ENCODE results near the gene MEP1B.
"Not testable (repeated sequence)": the region's sequence is repeated elsewhere in the genome, so short reads cannot be mapped to it uniquely, and the experiment has no call there.

MEP1B gene

DNA sequence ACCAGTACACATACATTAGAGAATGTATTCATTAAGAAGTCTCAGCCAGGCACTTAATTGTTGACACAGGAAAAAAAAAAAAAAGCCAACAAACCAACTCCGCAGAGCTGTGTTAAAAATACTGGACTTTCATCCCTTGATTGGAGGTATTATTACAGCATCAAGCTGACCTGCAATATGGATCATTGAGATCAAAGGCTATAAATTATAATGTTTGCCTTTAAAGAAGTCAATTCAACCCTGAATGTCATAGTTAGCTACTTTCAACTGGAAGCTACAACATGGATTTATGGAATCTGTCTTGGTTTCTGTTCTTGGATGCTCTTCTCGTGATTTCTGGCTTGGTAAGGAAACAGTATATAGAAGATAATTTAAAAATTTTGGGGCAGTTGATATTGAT lies at the start of gene MEP1B:
Gene MEP1B, plus strand, starts transcription at position 250 of the 400 bp plus-strand sequence. Its CDS starts 32 bp downstream, at position 282.
- DNase-seq = no peak

DNA sequence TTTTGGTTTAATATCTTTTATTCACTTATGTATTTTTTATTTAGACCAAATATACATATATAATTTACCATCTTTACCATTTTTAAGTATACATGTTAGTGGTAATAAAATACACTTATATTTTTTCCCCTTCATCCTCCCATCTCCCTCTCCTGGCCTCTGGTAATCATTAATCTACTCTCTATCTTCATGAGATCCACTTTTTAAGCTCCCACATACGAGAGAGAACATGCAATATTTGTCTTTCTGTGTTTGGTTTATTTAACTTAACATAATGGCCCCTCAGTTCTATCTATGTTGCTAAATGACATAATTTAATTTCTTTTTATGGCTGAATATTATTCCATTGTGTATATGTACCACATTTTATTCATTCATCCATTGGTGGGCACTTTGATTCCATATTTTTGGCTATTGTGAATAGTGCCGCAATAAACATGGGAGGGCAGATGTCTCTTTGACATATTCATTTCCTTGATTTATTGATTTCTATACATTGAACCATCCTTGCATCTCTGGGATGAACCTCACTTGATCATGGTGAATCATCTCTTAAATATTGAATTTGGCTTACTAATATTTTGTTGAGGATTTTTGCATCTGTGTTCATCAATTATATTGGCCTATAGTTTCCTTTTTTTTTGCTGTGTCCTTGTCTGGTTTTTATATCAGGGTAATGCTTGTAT lies 41.5 kb upstream of the MEP1B start:
- DNase-seq = no peak

DNA sequence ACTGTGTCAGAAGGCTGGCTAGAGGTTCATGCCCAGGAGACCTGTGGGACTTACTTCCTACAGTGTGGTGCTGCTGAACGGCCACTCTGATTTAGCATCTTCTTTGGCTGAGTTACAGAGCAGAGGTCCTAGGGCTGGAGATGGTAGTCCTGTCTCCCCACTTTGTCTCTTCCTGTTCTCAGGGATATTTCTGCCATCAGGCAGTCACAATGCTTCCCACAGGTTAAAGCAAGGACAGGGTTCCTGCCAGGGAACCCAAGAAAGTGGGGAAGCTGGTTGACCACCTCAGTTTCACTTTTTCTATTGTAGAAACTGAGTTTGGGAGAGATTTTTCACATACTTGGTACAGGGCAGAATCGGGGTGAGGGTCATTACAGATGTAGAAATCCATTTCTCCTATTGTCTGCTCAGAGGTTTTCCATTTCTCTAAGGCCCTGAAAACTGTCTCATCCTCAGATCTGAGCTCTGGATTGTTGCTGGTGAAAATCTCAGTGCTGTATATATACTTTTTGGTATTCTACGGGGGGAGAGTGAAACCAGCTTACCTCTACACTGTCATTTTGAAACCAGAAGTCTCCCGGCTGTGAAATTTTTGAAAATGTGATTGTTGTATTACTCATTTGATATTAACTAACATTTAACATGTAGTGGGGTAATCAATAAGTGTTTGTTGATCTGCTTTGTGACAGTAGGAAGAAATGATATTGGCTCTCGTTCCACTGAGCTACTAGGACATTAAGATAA lies 37.0 kb upstream of the MEP1B start:
- DNase-seq = no peak

DNA sequence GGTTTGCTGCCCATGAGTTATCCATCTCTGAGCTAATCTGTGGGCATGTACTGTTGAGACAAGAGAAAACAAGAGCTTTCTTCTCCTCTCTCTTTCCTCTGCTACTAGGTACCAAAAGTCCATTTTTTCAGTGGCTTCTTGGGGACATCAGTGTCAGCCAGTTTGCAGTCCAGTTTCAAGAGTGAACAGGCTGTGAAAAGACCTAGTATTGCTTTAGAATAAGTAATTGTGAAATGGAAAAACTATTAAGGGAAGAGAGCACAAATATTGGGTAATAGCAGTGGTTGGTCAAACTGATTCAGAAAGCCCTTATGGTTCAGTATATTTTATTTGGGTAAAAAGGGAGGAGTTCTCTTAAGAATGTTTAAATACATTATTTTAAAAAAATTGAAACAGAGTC lies 33.0 kb upstream of the MEP1B start:
- DNase-seq = peak; percentile 9

DNA sequence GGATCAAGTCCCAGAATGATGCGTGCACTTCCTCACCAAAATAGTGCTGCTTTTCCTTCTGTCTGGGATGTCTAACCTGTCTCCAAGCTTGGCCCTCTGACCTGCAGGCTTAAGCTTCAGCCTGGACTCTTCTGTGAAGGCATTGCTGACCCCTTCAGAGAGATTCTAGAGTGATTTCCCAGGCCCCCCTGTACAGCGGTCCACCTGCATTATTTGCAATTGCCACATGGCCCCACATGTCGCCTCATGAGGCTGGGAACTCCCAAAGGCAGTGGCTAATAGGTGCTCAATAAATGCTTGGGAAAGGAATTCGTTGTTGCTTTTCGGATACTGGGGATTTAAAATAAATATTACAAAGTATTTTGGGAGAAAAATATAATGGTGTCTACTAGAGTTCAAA lies 32.3 kb upstream of the MEP1B start:
- no peak for DNase-seq

DNA sequence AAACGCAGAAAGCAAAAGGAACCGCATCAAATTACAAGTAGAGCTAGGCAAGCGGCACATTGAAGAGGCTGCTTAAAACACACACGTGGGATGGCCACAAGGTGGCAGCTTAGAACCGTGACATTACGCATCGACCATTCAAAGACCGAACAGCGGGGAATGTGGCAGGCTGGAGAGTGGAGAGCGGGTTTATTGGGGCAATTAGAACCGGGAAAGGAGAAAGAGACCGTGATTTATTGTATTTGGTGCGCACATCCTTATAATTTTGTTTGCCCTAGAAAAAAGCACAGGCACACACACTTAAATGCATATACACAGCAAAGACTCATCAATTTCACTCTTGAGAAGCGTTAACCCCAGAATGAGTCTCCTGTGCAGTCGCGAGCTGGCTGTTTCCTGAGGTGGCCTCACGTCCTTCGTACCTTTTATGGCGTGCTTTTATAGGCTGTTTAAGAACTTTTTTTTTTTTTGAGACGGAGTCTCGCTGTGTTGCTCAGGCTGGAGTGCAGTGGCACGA lies 31.7 kb upstream of the MEP1B start:
- peak; percentile 72 for DNase-seq

DNA sequence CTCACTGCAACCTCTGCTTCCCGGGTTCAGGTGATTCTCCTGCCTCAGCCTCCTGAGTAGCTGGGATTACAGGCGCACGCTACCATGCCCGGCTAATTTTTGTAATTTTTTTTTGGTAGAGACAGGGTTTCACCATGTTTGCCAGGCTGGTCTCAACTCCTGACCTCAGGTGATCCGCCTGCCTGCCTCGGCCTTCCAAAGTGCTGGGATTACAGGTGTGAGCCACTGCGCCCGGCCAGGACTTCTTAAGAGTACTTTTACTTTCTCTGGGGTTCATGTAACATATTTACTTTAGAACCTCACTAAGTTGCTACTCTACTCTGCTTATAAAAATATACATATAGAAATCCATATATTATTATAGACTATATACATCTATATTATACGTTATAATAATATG lies 31.2 kb upstream of the MEP1B start:
- not testable (repeated sequence) for DNase-seq

DNA sequence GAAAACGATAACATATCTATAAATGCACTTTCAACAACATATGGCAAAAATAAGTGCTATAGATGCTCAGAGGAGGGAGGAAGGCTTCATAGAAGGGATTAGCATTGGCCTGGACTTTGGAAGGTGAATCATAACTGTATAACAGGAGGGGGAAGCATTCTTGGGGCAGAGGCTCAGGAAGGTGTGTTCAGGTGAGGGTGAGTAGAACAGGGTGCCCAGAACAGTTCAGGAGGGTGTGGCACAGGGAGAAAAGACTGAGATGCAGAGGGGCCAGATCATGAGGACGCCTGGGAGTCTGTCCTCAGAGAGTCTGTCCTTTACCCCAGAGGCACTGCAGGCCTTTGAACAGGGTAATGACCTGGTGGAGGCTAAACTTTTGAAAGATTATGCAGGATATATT lies 29.3 kb upstream of the MEP1B start:
- DNase-seq = no peak

DNA sequence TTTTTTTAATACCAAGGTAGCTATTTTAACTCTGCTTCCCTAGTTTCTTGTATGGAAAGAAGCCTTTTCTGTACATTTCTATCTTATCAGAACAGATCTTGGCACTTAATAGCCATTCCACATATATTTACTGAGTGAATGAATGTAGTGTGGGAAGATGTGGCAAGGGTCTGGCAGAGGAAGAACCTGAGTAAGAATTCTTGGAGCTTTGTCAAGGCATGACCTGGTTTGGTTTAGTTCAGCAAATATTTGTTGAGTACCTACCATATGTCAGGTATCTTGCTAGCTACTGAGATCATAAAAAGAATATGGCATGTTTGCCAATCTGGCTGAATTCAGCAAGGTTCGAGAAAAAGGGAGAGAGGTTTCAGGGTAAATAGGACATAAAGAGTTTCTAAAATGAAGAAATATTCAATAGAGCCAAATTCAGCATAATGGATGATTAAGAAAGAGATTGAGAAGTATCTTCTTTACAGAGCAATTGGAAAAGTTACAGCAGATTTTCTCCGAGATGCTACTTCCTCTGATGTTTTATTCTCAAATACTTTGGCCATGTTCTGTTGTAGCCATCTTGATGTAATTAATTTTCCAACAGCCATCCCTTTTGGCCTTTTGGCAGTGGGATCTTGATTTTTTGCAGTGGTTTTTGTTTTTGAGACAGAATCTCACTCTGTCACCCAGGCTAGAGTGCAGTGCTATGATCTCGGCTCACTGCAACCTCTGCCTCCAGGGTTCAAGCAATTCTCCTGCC lies 21.7 kb upstream of the MEP1B start:
- DNase-seq = no peak

DNA sequence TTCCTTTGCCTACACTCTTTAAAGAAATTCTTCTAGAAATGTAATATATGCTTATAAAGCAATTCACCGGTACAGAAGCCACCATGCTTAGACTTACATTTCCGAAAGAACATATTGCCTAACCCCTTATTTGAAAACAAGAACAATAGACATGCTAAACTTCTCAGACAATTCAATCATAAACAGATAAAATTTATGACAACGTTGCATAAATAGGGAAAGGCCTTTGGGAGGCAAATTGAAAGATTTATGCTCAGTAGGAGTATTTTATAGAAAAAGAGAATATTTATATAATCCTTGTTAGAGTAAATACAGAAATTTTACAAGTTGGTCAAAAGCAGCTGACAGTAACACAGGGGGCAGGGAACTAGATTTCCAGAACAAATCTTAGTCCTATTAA lies 16.2 kb upstream of the MEP1B start:
- DNase-seq = no peak

DNA sequence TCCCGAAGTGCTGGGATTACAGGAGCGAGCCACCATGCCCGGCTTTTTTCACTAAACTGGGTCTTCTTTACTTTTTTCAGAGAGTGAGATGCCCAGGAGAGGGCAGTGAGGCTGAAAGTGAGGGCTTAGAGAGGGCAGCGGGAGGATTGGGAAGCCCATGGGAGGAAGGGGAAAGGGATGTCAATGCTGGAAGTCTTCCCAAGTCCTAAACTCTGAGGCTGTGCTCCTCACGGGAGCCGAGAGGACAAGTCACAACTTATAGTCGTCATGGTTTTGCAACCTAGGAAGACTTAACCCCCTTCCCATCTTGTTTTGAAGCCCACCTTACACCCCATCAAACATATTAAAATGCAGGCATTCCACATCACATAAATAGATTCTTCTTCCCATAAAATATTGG lies 15.1 kb upstream of the MEP1B start:
- DNase-seq = no peak

DNA sequence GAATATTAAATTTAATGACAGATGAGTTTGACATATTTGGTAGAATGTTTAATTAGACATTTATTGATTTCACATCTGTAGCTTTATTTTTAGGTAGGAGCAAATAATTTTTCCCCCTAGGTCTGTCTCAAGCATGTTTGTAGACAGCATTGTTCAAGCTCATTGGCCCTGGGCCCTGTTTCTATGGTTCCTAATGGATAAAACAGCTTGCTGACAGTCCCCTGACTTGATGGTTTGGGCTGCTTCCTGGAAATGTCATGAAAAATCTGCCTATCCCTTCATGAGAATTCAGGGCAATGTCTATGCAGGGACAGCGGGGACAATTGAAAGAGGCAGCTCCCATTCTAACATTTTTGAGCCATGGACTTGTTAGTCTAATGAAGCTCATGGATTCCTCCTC lies 14.6 kb upstream of the MEP1B start:
- DNase-seq = no peak

DNA sequence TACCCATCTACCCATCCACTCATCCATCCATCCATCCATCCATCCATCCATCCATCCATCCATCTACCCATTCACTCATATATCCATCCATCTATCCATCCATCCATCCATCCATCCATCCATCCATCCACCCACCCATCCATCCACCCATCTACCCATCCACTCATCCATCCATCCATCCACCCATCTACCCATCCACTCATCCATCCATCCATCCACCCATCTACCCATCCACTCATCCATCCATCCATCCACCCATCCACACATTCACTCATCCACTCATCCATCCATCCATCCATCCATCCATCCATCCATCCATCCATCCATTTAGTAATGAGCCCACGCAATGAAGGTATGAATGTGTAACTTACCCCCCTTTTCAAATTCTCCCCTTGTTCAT lies 13.1 kb upstream of the MEP1B start:
- not testable (repeated sequence) for DNase-seq

DNA sequence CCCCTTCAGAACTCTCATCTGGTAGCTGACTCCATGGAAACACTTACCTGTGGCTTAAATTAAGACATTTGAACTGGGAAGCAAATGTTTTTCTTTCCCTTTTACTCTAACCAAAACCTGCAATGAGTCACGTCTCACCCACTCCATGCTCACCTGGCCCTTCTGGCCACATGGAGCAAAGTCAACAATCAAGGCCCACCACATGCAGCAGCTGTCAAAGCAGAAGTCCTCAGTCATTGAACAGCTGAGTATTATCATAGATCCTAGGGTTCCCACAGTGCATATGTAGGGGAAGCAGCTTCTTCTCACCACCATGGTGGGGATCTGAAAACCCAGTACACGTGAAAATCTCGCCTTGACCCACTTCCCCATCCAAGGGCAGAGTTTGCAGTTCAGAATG lies 12.3 kb upstream of the MEP1B start:
- DNase-seq = no peak

DNA sequence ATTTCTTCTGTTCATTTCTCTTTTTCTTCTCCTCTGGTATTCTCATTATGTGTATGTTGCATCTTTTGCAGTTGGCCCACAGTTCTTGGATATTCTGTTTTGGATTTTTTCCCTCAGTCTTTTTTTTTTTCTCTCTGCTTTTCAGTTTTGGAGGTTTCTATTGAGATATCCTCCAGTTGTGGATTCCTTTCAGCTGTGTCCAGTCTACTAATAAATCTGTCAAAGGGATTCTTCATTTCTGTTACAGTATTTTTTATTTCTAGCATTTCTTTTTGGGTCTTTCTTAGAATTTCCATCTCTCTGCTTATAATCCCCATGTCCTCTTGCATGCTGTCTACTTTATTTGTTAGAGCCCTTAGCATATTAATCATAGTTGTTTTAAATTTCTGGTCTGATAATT lies 6.3 kb upstream of the MEP1B start:
- no peak for DNase-seq

DNA sequence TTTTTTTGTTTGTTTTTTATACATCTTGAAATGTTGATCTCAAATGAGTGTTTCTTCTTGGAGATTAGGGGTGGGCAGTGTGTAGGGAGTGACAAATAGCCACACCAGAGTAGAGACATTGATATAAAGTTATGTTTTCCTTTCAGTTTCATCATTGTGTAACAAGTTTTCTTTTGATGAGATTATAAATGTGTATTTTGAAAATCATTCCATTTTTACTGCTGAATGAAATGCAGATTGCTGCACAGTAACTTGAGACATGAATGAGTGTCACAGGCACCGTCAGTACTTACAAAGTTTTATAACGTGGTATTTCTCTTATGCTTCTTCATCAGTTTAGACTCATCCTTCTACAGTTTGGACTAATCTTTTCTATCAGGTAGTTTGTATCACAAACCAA lies 370 bp downstream of the MEP1B start:
- no peak for DNase-seq

DNA sequence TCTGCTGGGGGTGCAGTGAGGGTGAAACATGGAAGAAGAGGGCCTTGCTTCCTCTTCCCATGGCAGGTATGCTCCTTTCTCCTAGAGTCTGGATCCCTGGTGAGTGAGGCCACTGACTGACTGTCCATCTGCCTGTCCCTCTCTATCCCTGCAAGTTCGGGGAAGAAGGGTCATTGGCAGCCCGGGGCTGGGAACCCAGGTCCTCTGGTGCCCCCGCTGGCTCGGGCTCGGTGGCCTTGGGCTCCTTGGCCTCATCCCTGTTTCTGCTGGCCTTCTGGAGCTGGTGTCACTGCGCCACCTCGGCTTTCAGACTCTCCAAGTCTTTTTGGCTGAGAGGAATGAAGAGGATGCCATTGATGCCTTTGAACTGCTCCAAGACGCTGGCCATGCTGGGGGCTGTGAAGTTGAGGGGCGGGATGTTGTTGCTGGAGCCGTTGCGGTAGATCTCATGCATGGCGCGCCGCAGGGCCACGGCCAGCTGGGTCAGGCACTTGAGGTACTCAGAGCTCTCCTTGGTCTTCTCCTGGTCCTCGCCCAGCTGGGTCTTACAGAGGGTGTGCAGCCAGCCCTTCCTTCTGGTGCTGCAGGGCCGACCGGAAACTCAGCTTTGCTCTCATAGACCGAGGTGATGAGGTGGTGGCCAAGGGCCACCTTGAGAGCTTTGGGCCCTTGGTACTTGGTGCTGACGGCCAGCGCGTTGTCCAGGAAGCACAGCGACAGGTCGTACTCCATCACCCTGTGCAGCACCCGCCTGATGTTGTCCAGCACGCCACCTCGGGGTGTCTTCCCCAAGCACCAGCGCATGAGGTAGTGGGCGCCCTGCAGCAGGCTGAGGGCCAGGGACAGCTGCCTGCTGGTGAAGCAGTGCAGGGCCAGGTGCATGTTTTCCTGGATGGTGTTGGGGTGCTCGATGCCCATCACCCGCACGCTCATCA lies 6.3 kb downstream of the MEP1B start:
- no peak for DNase-seq

DNA sequence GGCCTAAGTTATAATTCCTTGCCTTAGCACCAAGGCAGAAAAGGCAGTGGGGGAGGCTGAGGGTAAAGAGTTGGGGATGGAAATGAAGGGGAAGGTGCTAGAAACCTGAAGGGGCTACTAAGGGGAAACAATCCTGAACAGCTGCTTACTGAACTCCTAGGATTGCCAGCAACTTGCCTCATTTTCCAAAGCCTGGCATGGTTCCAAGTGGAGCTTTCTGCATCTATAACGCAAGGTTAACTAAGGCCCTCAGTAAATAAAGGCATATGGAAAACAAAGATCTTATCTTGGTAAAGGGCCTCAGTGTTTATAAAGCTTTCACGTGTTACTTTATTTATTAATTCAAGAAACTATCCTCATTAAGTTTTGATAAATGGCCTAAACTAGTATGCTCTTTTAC lies 10.9 kb downstream of the MEP1B start:
- DNase-seq = no peak

DNA sequence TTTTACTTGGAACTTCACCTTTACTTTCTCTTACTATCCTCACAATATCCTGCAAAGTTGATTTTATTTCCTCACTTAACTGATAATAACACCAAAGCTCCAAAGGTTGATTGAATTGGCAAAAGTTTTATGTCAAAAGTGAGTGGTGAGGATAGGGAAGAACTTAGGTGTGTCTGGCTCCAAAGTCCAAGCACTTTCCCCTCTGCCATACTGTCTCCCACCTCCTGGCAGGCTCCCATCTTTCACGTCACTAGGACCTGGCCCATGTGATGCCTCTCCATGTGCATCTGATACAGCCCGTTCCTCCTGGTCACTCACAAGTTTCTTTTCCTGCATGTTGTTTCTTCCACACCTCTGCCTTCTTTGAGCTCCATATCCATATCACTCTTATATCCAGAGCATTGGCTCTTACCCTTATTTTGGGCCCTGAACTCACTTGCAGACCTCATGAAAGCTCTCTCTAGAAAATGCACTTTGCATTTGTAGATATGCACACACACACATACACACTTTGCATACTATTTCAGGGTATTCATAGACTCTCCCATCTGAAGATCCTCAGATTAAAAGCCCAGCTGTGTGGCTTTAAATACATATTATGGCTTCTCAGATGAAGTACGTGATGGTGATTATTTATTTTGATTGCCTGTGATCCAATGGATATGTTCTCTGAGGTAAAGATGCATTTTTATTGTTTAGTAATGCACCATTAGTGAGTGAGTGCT lies 12.3 kb downstream of the MEP1B start:
- no peak for DNase-seq

DNA sequence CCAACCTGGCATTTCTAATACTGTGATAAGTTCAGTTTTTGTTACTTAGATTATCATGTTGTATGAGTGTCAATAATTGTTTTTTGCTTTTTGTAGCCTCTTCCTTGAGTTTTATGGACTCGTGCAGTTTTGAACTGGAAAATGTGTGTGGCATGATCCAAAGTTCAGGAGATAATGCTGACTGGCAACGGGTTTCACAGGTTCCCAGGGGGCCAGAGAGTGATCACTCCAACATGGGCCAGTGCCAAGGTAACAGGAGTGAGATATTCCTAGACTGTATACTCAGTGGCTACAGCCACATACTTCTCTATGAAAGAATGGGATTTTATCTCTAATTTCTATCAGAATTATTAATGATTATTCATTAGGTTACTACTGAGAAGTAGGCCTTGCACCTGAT lies 18.2 kb downstream of the MEP1B start:
- DNase-seq = no peak

DNA sequence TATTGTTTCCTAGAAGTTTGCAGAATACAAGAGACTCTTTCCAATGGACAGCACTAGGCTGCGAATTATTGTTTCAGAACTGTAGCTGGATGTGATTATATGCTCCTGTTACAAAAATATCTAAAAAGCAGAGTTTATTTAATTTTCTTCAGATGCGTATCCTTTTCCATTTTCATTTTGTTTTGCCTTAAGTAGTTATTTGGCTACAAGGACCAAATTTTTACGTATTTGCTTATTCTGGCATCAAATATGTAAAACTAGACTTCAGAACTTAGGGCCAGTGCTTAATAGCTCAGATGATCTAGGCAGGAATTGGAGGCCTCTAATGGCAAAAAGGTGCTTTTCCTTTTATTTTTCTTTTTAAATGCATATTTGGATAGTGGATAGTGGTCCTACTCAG lies 18.7 kb downstream of the MEP1B start:
- no peak for DNase-seq
